ENCODE measurements around the gene NOL9.

Gene NOL9

GRCh38 chr1:6585081-6585722 is 30.9 kb upstream of the NOL9 start:
- TF ChIP-seq CTCF (IDR thresholded peaks at IDR 0.05; ENCODE audit: extremely low read depth, insufficient read depth, missing control alignments) = no peak
- DNase-seq (ENCODE audit: low spot score) = no peak
- in situ Hi-C loops (cut with MboI; ENCODE audit: low pct_unique_long_range_greater_than_20kb, low sequenced_read_pairs, unreplicated experiment) = no loop called here

- TF ChIP-seq CTCF (IDR thresholded peaks at IDR 0.05; ENCODE audit: extremely low read depth, insufficient read depth, missing control alignments) = no peak
- DNase-seq (ENCODE audit: low spot score) = no peak
- in situ Hi-C loops (cut with MboI; ENCODE audit: low pct_unique_long_range_greater_than_20kb, low sequenced_read_pairs, unreplicated experiment) = no loop called here
These were observed 30.1 kb upstream of the NOL9 start for GRCh38 chr1:6584126-6585080.

- in situ Hi-C loops (cut with MboI; ENCODE audit: low pct_unique_long_range_greater_than_20kb, low sequenced_read_pairs, unreplicated experiment) = no loop called here
- no peak for TF ChIP-seq CTCF (IDR thresholded peaks at IDR 0.05; ENCODE audit: extremely low read depth, insufficient read depth, missing control alignments)
- no peak for DNase-seq (ENCODE audit: low spot score)
These were observed 28.1 kb upstream of the NOL9 start for GRCh38 chr1:6582370-6582769.

- no peak for TF ChIP-seq CTCF (IDR thresholded peaks at IDR 0.05; ENCODE audit: extremely low read depth, insufficient read depth, missing control alignments)
- no peak for DNase-seq (ENCODE audit: low spot score)
- in situ Hi-C loops (cut with MboI; ENCODE audit: low pct_unique_long_range_greater_than_20kb, low sequenced_read_pairs, unreplicated experiment) = no loop called here
These were observed 27.4 kb upstream of the NOL9 start for GRCh38 chr1:6581561-6582305.

GRCh38 chr1:6580593-6581409 is 26.5 kb upstream of the NOL9 start:
- in situ Hi-C loops (cut with MboI; ENCODE audit: low pct_unique_long_range_greater_than_20kb, low sequenced_read_pairs, unreplicated experiment) = no loop called here
- no peak for TF ChIP-seq CTCF (IDR thresholded peaks at IDR 0.05; ENCODE audit: extremely low read depth, insufficient read depth, missing control alignments)
- DNase-seq (ENCODE audit: low spot score) = no peak

Measured in GM13977 (cell line).